ENCODE results near the gene AHNAK2.

Gene AHNAK2

DNA sequence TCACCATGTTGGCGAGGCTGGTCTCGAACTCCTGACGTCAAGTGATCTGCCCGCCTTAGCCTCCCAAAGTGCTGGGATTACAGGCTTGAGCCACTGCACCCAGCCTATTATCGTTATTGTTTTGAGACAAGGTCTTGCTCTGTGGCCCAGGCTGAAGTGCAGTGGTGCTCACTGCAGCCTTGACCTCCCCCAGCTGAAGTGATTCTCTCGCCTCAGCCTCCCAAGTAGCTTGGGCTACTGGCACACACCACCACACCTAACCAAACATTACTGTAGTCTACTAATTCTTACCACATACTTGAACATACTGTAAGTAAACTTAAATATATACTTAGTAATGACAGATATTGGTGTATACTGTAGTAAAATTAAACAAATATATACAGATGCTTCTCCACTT, 47.3 kb upstream of the AHNAK2 start:
- no peak for ATAC-seq

GRCh38 chr14:105023791-105024480, 45.8 kb upstream of the AHNAK2 start:
- TF ChIP-seq ZNF565 (CRISPR knock-in tag; conservative IDR thresholded peaks at IDR 0.05; ENCODE audit: low read depth) = no peak
- no peak for TF ChIP-seq ZFP30 (CRISPR knock-in tag; IDR thresholded peaks at IDR 0.05)
- TF ChIP-seq, protein P1, sequence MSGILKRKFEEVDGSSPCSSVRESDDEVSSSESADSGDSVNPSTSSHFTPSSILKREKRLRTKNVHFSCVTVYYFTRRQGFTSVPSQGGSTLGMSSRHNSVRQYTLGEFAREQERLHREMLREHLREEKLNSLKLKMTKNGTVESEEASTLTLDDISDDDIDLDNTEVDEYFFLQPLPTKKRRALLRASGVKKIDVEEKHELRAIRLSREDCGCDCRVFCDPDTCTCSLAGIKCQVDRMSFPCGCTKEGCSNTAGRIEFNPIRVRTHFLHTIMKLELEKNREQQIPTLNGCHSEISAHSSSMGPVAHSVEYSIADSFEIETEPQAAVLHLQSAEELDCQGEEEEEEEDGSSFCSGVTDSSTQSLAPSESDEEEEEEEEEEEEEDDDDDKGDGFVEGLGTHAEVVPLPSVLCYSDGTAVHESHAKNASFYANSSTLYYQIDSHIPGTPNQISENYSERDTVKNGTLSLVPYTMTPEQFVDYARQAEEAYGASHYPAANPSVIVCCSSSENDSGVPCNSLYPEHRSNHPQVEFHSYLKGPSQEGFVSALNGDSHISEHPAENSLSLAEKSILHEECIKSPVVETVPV (CRISPR knock-in tag; IDR thresholded peaks at IDR 0.05) = no peak
- no peak for TF ChIP-seq ZNF70 (CRISPR knock-in tag; IDR thresholded peaks at IDR 0.05)
- TF ChIP-seq, protein P2, sequence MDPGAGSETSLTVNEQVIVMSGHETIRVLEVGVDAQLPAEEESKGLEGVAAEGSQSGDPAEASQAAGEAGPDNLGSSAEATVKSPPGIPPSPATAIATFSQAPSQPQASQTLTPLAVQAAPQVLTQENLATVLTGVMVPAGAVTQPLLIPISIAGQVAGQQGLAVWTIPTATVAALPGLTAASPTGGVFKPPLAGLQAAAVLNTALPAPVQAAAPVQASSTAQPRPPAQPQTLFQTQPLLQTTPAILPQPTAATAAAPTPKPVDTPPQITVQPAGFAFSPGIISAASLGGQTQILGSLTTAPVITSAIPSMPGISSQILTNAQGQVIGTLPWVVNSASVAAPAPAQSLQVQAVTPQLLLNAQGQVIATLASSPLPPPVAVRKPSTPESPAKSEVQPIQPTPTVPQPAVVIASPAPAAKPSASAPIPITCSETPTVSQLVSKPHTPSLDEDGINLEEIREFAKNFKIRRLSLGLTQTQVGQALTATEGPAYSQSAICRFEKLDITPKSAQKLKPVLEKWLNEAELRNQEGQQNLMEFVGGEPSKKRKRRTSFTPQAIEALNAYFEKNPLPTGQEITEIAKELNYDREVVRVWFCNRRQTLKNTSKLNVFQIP (CRISPR knock-in tag; IDR thresholded peaks at IDR 0.05; ENCODE audit: borderline replicate concordance, low read depth) = no peak
- no peak for TF ChIP-seq ZC3H10 (CRISPR knock-in tag; IDR thresholded peaks at IDR 0.05)
- TF ChIP-seq GLIS3 (CRISPR knock-in tag; IDR thresholded peaks at IDR 0.05) = no peak
- no peak for TF ChIP-seq ZNF8 (CRISPR knock-in tag; IDR thresholded peaks at IDR 0.05)
- TF ChIP-seq SNAI2 (CRISPR knock-in tag; IDR thresholded peaks at IDR 0.05) = no peak
- TF ChIP-seq TOX (CRISPR knock-in tag; IDR thresholded peaks at IDR 0.05; ENCODE audit: borderline replicate concordance) = no peak
- TF ChIP-seq ESRRG (CRISPR knock-in tag; IDR thresholded peaks at IDR 0.05) = no peak

More for the DNA sequence above, 47.3 kb upstream of the AHNAK2 start:
- no peak for TF ChIP-seq ISL1 (CRISPR knock-in tag; IDR thresholded peaks at IDR 0.05)
- no peak for TF ChIP-seq CSDC2 (CRISPR knock-in tag; IDR thresholded peaks at IDR 0.05)
- TF ChIP-seq ZFP30 (CRISPR knock-in tag; IDR thresholded peaks at IDR 0.05) = no peak
- TF ChIP-seq, protein P3, sequence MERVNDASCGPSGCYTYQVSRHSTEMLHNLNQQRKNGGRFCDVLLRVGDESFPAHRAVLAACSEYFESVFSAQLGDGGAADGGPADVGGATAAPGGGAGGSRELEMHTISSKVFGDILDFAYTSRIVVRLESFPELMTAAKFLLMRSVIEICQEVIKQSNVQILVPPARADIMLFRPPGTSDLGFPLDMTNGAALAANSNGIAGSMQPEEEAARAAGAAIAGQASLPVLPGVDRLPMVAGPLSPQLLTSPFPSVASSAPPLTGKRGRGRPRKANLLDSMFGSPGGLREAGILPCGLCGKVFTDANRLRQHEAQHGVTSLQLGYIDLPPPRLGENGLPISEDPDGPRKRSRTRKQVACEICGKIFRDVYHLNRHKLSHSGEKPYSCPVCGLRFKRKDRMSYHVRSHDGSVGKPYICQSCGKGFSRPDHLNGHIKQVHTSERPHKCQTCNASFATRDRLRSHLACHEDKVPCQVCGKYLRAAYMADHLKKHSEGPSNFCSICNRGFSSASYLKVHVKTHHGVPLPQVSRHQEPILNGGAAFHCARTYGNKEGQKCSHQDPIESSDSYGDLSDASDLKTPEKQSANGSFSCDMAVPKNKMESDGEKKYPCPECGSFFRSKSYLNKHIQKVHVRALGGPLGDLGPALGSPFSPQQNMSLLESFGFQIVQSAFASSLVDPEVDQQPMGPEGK (CRISPR knock-in tag; IDR thresholded peaks at IDR 0.05; ENCODE audit: borderline replicate concordance) = no peak
- TF ChIP-seq TSHZ2 (CRISPR knock-in tag; IDR thresholded peaks at IDR 0.05) = no peak
- TF ChIP-seq, protein P2 (CRISPR knock-in tag; IDR thresholded peaks at IDR 0.05; ENCODE audit: borderline replicate concordance, low read depth) = no peak
- TF ChIP-seq ESRRG (CRISPR knock-in tag; IDR thresholded peaks at IDR 0.05) = no peak
- no peak for TF ChIP-seq ZFP3 (CRISPR knock-in tag; IDR thresholded peaks at IDR 0.05)
- TF ChIP-seq, protein P1 (CRISPR knock-in tag; IDR thresholded peaks at IDR 0.05) = no peak
- no peak for TF ChIP-seq ZNF565 (CRISPR knock-in tag; conservative IDR thresholded peaks at IDR 0.05; ENCODE audit: low read depth)
- no peak for TF ChIP-seq TCF4 (CRISPR knock-in tag; IDR thresholded peaks at IDR 0.05; ENCODE audit: borderline replicate concordance)
- TF ChIP-seq ARNTL (CRISPR knock-in tag; IDR thresholded peaks at IDR 0.05; ENCODE audit: borderline replicate concordance, low read depth) = no peak
- no peak for TF ChIP-seq TOX (CRISPR knock-in tag; IDR thresholded peaks at IDR 0.05; ENCODE audit: borderline replicate concordance)

More at GRCh38 chr14:105023791-105024480, 45.8 kb upstream of the AHNAK2 start:
- ATAC-seq = no peak

All from SK-N-SH treated with all-trans-retinoic acid at 6 μM for 48 hours (cell line).